ENCODE measurements around the gene CNTN6. TPM values are rescaled to one million over a fixed set of nuclear protein-coding genes. Genes with fewer than 3 reads are reported as not detected.

The CNTN6 gene
- total RNA-seq, 4 donors from 2014 or later: not detected

GRCh38 chr3:1287815-1288214 is 195.0 kb downstream of the CNTN6 start:
- intact Hi-C loops (cut with DNase I; ENCODE audit: low total_unique reads): no loop called here
- no peak overlapping the region for H3K4me3 ChIP-seq (ENCODE audit: low read depth, poor library complexity, severe bottlenecking)
- no peak for TF ChIP-seq POLR2A (IDR thresholded peaks at IDR 0.05)
- no peak for TF ChIP-seq CTCF (IDR thresholded peaks at IDR 0.05)
- WGBS, 2 donors: 76 to 86% methylated on average over 4 of the region's 4 CpGs
- no peak for DNase-seq (ENCODE audit: low spot score in 2 of 2)

- 82 to 86% methylated on average over 4 of the region's 4 CpGs for WGBS, 2 donors
- H3K4me3 ChIP-seq (ENCODE audit: low read depth, poor library complexity, severe bottlenecking): no peak overlapping the region
- no peak for DNase-seq (ENCODE audit: low spot score in 2 of 2)
- TF ChIP-seq CTCF (IDR thresholded peaks at IDR 0.05): no peak
- TF ChIP-seq POLR2A (IDR thresholded peaks at IDR 0.05): no peak
- intact Hi-C loops (cut with DNase I; ENCODE audit: low total_unique reads): no loop called here
Measured at GRCh38 chr3:1288805-1289494, 196.1 kb downstream of the CNTN6 start.

- DNase-seq (ENCODE audit: low spot score in 2 of 2): no peak
- TF ChIP-seq POLR2A (IDR thresholded peaks at IDR 0.05) (no peak), CTCF (IDR thresholded peaks at IDR 0.05) (no peak)
- 47 to 51% methylated on average over 3 of the region's 3 CpGs for WGBS, 2 donors
- H3K4me3 ChIP-seq (ENCODE audit: low read depth, poor library complexity, severe bottlenecking): no peak overlapping the region
- intact Hi-C loops (cut with DNase I; ENCODE audit: low total_unique reads): no loop called here
Measured at GRCh38 chr3:1292571-1293071, 199.8 kb downstream of the CNTN6 start.

- DNase-seq (ENCODE audit: low spot score in 2 of 2): no peak
- no peak for TF ChIP-seq POLR2A (IDR thresholded peaks at IDR 0.05)
- TF ChIP-seq CTCF (IDR thresholded peaks at IDR 0.05): no peak
- 88 to 89% methylated on average over 5 of the region's 5 CpGs for WGBS, 2 donors
- no peak overlapping the region for H3K4me3 ChIP-seq (ENCODE audit: low read depth, poor library complexity, severe bottlenecking)
- intact Hi-C loops (cut with DNase I; ENCODE audit: low total_unique reads): no loop called here
Measured at GRCh38 chr3:1294586-1294985, 201.8 kb downstream of the CNTN6 start.

- TF ChIP-seq CTCF (IDR thresholded peaks at IDR 0.05) (no peak), POLR2A (IDR thresholded peaks at IDR 0.05) (no peak)
- WGBS, 2 donors: 65 to 87% methylated on average over 6 of the region's 6 CpGs
- intact Hi-C loops (cut with DNase I; ENCODE audit: low total_unique reads): no loop called here
- H3K4me3 ChIP-seq (ENCODE audit: low read depth, poor library complexity, severe bottlenecking): no peak overlapping the region
- DNase-seq (ENCODE audit: low spot score in 2 of 2): no peak
Measured at GRCh38 chr3:1318296-1319005, 225.6 kb downstream of the CNTN6 start.

All from lower leg skin (tissue), 4 donors.